HG02798 (cell line): ENCODE results near the gene PHF2.
"Not testable (repeated sequence)": the region's sequence is repeated elsewhere in the genome, so short reads cannot be mapped to it uniquely, and the experiment has no call there.

ENCODE experiments used
- ATAC-seq: cut with Tn5 transposase; IDR thresholded peaks from one replicate; pipeline ENCODE4 v1.9.1; 2021; ENCODE audit warnings: mild to moderate bottlenecking; ENCODE audit not compliant: unreplicated experiment, poor library complexity

The PHF2 gene

DNA sequence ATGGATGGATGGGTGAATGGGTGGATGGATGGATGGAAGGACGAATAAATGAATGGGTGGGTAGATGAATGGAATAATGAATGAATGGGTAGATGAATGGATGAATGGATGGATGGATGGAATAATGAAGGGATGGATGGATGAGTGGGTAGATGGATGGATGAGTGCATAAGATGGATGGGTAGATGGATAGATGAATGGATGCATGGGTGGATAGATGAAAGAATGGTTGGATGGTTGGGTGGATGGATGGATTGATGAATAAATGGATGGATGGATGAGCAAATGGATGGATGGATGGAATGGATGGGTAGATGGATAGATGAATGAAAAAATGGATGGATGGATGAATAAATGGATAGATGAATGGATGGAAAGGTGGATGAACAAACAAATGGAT, 85.2 kb downstream of the PHF2 start:
- ATAC-seq: no peak

DNA sequence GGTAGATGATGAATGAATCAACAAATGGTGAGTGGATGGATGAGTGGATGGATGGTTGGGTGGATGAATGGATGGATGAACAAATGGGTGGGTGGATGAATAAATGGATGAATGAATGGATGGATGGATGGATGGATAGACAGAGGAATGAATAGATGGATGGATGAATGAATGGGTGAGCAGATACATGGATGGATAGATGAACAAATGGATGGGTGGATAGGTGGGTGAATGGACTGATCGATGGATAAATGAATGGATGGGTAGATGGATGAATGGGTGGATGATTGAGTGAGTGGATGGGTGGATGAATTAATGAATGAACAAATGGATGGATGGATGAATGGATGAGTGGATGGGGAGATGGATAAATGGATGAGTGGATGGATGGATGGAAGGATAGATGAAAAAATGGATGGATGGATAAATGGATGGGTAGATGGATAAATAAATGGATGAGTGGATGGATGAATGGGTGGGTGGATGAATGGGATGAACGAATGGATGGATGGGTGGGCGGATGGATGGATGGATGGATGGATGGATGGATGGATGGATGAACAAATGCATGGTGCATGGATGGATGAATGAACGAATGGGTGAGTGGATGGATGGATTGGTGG, 85.7 kb downstream of the PHF2 start:
- no peak for ATAC-seq

DNA sequence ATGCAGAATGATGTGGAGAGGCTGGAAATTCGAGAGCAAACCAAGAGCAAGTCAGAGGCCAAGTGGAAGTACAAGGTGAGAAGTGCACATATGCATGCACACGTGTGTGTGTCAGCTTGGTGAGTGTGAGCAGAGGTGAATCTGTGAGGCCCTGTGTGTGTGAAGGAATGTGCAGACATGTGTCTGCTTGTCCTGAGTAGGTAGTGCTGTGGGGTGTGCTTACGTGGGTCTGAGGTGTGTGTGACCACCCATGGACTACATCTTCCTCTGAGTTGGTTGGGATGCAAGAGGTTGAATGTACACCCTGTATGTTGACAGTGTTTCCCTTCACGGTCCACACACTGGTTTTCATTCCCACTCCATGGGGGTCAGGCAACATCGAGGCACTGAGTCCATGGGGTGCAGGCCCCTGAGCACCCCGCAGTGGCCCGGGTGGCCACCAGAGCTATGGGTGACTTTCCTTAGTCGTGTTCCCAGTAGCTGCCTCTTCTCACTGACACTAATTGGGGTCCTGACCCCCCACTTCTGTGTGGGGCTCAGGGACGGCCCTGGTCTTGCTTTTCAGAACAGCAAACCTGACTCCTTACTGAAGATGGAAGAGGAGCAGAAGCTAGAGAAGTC, 86.7 kb downstream of the PHF2 start:
- no peak for ATAC-seq

DNA sequence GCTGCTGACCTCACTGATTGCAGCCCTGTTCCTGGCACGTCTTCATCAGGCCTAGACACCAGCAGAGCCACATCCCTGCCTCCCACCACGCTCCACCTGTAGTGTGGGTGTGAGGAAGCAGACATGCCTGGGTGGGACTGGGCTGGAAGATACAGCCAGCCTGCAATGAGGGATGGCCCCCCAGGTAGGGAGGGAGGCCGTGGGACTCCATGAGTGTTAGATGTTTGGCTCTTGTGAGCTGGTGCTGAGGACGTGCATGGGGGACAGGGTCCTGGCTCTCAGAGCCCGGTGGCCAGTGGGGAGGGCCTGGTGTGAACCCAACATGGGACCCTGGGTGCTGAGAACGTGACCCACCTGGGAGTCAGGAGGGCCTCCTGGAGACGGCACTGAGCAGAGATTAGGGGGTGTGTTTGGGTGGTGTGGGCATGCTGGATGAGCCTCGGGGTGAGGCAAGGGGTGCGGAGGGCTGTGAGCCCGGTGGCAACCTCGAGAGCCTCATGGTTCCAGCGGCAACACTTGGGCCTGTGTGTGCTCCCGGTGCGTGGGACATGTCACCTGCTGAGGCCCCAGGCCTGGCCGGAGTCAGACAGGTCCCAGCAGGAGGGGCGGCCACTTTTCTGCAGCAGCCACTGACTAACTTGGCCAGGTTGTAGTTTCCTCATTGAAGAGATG, 87.6 kb downstream of the PHF2 start:
- ATAC-seq: no peak

DNA sequence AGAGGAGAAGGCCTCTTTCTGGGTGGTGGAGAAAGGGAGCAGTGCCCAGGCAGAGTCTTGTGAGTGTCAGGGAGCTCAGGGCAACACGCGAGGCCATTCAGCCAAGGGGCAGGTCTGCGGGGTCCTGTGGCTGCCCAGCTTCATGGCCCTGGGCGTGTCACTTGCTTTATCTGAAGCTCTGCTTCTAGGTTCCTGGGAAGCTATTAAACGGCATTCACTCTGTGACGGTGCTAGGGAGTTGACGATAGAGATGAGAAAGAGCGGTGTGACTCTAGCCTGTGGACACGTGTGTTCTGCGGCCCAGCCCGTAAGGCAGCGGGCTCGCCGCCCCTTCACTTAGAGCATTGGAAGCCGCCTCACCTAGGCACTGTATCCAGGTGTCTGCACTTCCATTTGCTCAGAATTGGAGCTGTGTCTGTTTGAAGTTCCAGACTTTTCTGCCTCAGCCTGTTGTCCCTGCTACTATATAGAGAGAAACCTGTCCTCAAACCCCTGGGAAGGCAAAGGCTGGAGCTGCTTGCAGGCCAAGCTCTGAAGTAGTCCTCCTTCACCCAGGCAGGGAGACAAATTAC, 88.3 kb downstream of the PHF2 start:
- no peak for ATAC-seq

DNA sequence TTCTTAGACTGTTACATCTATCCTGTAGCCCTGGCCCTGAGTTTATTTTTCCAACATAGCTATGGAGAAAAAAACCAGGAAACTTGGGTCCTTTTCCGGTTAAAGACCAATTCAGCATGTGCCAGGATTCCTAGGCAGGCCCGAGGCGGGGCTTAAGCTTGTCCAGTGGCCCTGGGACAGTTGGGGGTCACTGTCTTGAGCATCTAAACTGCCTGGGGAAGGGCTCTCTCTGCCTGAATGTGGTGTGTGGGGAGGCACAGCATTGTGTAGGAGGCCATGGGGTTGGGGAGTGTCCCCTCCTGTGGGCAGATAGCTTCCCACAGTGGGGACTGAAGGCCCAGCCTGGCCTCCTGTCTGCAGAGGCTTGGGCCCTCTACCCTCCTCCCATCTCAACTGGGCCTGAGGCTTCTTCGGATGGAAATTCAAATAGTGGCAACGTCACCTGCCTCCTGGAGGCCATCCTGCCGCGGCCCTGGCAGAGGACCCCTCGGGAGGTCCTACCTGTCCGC, 88.8 kb downstream of the PHF2 start:
- no peak for ATAC-seq

DNA sequence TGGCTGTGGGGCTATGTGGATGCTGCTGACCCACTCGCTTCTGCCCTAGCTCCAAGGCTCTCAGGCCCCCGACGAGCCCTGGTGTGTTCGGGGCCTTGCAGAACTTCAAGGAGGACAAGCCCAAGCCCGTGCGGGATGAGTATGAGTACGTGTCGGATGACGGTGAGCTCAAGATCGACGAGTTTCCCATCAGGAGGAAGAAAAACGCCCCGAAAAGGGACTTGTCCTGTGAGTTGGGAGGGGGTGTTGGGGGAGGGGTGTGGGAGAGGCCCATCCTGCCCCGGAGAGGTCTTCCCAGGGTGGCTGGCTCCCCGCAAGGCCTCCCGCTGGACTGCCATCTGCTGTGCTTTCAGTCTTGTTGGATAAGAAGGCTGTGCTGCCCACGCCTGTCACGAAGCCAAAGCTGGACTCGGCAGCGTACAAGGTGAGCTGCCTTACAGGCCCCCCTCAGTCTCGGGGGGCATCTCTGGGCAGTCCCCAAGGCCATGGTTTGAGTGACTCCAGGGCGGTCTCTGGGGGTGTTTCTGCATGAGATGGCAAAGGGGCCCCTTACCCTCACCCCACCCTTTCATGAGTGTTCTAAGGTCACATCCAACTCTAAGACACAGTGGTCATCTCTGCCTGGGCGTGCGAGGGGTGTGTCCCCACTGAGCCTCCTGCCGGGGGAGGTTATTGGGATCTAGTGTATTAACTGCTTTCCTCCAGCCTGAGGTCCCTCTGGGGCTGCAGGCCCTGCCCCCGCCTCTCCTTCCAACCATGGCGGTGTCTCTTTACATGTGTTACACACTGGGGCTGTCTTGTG, 89.5 kb downstream of the PHF2 start:
- no peak for ATAC-seq

DNA sequence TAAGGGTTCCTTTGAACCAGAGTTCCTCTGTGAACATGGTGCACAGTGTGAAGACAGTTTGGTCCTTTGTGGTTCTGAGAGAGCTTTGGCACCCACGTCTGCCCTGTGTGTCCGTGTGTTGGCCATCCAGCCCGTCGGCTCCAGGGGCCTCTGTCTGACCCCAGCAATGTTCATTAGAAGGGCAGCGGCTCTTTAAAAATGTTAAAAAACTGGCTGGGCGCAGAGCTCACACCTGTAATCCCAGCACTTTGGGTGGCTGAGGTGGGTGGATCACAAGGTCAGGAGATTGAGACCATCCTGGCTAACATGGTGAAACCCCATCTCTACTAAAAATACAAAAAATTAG, 90.0 kb downstream of the PHF2 start:
- ATAC-seq: not testable (repeated sequence)

DNA sequence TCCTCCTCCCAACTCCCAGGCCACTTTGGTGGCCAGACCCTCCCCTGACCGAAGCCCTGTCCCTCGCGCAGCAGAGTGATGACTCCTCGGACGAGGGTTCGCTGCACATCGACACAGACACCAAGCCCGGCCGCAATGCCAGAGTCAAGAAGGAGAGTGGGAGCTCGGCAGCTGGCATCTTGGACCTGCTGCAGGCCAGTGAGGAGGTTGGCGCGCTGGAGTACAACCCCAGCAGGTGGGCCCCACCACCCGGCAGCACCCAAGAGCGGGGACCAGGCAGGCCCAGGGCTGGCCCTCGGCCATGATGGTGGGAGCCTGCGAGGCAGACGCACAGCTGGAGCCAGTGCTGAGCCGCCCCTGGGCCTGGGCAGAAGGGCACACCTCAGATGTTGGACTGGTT, 90.6 kb downstream of the PHF2 start:
- no peak for ATAC-seq

DNA sequence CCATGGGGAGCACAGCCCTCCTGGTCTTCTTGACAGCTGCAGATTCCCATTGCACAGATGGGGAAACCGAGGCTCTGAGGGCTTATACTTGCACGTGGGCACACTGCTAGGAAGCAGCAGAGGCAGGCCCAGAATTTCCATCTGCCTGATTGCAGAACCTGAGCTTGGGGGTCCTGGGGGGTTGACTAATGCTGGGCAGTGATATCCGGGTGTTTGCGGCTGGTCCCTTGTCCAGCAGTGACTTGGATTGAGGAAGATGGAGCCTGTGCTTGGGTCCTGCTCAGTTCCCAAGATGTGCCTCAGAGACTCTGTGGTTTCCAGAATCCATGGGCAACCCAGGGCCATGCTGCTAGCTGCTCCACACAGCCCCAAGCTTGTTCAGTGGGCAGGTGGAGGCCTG, 91.2 kb downstream of the PHF2 start:
- no peak for ATAC-seq

DNA sequence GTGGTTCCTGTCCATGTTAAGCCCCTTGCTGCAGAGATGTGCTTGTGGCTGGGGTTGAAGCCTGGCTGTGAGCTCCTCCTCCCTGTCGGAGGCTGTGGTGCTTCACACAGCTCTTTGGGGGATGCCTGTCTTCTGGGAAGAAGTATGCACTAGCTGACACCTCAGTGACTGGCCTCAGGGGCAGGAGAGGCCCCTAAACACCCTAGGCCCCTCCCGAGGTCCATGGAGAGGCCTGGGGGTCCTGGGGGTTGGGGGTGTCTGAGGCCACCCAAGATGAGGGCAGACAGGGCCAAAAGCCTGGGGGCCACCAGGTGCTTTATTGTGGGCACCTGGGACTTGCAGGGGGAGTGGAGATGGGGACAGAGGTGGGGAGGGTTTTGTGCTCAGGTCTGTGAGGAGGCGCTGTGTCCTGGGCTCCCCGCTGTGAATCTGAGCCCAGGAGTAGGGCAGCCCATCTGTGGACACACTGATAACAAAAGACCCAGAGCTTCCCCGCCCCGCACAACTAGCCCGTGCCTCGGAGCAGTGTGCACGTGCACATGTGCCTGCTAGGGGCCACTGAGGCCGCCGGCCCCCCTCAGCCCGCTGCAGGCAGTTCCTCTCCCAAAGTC, 92.0 kb downstream of the PHF2 start:
- ATAC-seq: no peak

DNA sequence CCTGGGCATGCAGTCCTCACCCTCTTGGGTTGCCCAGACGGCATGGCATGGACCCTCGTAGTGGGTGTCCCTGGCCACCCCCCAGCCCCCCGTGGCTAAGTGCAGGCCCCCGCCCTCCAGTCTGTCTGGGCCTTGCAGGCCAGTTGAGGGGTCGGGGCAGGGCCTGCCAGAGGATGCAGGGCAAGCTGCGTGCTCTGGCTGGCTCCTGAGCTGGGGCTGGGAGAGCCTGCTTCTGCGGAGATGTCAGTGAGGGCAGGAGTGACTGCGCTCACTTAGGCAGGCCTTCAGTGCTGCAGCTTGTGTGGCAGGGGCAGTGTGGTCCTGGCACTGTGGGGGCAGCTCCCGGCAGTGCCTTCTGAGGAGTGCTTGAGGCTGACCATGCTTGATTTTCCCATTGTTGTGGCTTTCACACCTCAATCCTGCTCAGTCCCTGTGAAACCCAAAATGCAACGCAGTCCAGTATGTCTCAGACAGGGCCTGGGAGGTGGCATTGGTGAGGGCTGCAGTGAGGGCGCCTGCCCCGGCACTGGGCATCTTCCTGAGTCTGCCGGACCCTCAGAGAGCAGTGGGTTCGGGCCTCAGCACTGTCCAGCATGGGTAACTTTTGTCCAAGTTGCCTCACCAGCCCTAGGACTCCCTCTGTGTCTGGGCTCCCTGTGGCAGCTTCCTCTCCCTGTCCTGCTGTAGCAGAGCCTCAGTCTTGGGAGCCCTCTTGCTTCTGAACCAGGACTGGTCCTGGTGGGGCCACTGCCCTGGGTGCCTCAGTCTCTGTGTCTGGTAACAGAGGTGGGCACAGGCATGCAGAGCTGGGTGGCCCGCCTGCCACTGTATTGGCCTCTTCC, 93.0 kb downstream of the PHF2 start:
- ATAC-seq: no peak

DNA sequence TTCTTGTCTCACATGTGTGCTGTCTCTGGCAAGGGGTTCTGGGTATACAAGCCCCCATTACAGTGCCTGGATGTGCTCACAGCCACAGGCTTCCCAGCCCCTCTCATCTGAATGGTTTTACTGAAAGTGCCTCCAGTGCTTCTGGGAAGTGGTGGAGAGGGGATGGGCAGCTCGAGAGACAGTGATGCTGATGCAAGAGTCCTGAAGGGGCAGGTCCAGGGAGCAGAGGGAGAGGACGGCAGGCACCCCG, 93.5 kb downstream of the PHF2 start:
- ATAC-seq: no peak

DNA sequence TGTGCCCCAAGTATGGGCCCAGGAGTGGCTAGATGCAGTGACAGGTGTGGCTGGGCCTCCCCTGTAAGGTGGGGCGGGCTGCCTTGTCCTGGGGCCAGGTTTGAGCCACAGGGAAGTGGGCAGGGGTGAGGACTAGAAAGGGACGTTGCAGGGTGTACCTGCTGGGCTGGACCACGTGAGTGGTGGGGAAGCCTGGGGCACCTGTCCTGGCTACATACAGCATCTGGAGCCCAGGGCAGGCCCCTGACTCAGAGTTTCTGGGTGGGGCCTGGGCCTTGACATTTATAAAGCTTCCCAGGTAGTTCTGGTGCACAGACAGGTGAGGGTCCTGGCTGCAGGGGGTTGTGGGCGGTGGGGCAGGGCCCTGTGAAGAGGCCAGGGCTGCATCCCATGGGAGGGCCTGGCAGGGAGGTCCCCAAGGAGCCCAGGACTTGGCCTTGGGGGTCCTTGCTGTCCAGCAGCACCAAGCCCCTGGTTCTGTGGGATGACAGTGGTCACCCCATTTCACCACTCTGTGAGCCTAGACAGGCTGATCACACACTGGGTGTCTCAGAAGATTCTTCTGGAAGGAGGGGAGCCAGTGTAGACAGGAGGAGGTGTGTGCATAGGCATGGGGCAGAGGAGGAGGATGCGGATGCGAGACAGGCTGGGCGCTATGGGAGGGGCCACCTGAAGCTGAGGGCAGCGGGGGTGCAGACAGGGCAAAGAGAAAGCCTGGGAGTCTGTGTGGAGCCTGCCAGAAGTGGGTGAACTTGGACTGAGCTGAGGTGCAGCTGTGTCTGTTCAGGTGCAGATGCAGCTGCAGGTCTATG, 94.0 kb downstream of the PHF2 start:
- ATAC-seq: no peak

DNA sequence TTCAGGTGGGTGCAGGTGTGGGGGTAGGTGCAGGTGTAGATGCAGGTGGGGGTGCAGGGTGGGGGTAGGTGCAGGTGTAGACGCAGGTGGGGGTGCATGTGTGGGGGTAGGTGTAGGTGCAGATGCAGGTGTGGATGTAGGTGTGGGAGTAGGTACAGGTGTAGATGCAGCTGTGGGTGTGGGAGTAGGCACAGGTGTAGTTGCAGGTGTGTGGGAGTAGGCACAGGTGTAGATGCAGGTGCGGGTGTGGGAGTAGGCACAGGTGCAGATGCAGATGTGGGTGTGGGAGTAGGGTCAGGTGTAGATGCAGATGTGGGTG, 94.6 kb downstream of the PHF2 start:
- ATAC-seq: no peak

DNA sequence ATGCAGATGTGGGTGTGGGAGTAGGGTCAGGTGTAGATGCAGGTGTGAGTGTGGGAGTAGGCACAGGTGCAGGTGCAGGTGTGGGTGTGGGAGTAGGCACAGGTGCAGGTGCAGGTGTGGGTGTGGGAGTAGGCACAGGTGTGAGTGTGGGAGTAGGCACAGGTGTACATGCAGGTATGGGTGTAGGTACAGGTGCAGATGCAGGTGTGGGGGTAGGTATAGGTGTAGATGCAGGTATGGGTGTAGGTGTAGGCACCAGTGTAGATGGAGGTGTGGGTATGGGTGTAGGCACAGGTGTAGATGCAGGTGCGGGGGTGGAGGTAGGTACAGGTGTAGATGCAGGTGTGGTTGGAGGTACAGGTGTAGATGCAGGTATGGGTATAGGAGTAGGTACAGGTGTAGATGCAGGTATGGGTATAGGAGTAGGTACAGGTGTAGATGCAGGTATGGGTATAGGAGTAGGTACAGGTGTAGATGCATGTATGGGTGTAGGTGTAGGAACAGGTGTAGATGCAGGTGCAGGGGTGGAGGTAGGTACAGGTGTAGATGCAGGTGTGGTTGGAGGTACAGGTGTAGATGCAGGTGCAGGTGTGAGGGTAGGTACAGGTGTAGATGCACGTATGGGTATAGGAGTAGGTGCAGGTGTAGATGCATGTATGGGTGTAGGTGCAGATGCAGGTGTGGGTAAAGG, 96.1 kb downstream of the PHF2 start:
- not testable (repeated sequence) for ATAC-seq

DNA sequence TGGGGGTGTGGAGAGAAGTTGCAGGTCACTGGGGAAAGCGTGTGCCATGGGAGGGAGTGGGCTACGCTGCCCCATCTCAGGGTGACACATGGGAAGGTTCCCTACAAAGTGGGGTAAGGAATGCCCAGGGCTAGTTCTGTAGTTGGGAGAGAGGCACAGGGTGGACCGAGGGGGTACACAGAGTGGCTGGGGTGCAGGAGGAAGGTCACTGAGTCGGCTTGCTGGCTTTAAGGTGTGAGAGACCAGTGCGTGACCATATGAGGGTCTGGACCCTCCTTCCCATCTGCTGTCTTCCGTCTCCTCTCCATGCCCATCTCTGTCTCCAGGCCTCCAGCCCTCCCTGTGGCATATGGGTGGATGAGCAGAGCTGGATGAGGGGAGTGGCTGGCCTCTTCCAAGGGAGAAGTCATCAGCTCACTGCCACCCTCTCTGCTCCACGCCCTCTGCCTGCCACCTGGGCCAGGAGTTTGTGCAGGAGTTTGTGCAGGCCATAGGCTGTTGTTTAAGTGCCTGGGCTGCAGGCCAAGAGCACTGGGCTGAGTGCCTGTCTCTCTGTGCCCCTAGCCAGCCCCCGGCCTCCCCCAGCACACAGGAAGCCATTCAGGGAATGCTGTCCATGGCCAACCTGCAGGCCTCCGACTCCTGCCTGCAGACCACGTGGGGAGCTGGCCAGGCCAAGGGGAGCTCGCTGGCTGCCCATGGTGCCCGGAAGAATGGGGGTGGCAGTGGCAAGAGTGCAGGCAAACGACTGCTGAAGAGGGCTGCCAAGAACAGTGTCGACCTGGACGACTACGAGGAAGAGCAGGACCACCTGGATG, 96.8 kb downstream of the PHF2 start:
- ATAC-seq: no peak
